Keratinocyte (primary cell): ENCODE results near the gene PRSS23. TPM values are rescaled to one million over a fixed set of nuclear protein-coding genes. Genes with fewer than 3 reads are reported as not detected.

ENCODE experiments used
- DNase-seq: peaks from one replicate; pipeline ENCODE4 v3.0.0-alpha.2; 2011; ENCODE audit warnings: low read depth, missing footprints, low spot score
- FAIRE-seq: peaks from 2 replicates; lab custom pipeline; 2011; peaks lifted over from hg19 to GRCh38; lab: Jason Lieb, UNC
- H2AFZ ChIP-seq: 2 replicates; pipeline ENCODE4 v1.6.0; 2012; ENCODE audit warnings: low read length, control low read depth, inconsistent platforms; ENCODE audit not compliant: control insufficient read depth
- H3K27ac ChIP-seq: 2 replicates; pipeline ENCODE4 v1.5.1; 2011; ENCODE audit warnings: low read length; ENCODE audit not compliant: control insufficient read depth, insufficient read depth
- H3K27me3 ChIP-seq: 3 replicates; pipeline ENCODE4 v1.6.0; 2011; ENCODE audit warnings: low read length; ENCODE audit not compliant: control insufficient read depth, insufficient read depth; ENCODE audit errors: extremely low read depth
- H3K36me3 ChIP-seq, 2 experiments: 2 replicates in 1 of 2; 3 replicates in 1 of 2; pipeline ENCODE4 v1.5.1; 2011; ENCODE audit warnings: low read length in 2 of 2, mild to moderate bottlenecking in 1 of 2; ENCODE audit not compliant: control insufficient read depth in 2 of 2, insufficient read depth in 2 of 2; ENCODE audit errors: extremely low read depth in 1 of 2
- H3K4me1 ChIP-seq: 3 replicates; pipeline ENCODE4 v1.5.1; 2011; ENCODE audit warnings: low read length; ENCODE audit not compliant: control insufficient read depth, insufficient read depth; ENCODE audit errors: extremely low read depth
- H3K4me2 ChIP-seq: 3 replicates; pipeline ENCODE4 v1.6.0; 2011; ENCODE audit warnings: low read depth, low read length; ENCODE audit not compliant: control insufficient read depth, insufficient read depth; ENCODE audit errors: extremely low read depth
- H3K4me3 ChIP-seq, 3 experiments: fragments of 200-600 bp in 1 of 3; sonication (generic) in 1 of 3; 2 replicates in 2 of 3; 3 replicates in 1 of 3; pipeline ENCODE4 v1.5.1; 2011 to 2016; ENCODE audit warnings: low read length in 3 of 3, mild to moderate bottlenecking in 3 of 3, control low read depth in 2 of 3, inconsistent platforms in 1 of 3, low read depth in 1 of 3, mixed read lengths in 1 of 3, mixed run types in 1 of 3, moderate library complexity in 1 of 3; ENCODE audit not compliant: control insufficient read depth in 2 of 3, insufficient read depth in 2 of 3; ENCODE audit errors: extremely low read depth in 1 of 3
- H3K79me2 ChIP-seq: 2 replicates; pipeline ENCODE4 v1.6.0; 2012; ENCODE audit warnings: low read length; ENCODE audit not compliant: control insufficient read depth, insufficient read depth
- H3K9ac ChIP-seq: 3 replicates; pipeline ENCODE4 v1.6.0; 2011; ENCODE audit warnings: low read length; ENCODE audit not compliant: control insufficient read depth, insufficient read depth; ENCODE audit errors: extremely low read depth
- H3K9me1 ChIP-seq: 3 replicates; pipeline ENCODE4 v1.6.0; 2011; ENCODE audit warnings: low read length; ENCODE audit not compliant: control insufficient read depth, insufficient read depth; ENCODE audit errors: extremely low read depth
- H3K9me3 ChIP-seq: 2 replicates; pipeline ENCODE4 v1.5.1; 2012; ENCODE audit warnings: low read depth, low read length; ENCODE audit not compliant: control insufficient read depth
- H4K20me1 ChIP-seq: 3 replicates; pipeline ENCODE4 v1.6.0; 2011; ENCODE audit warnings: low read length; ENCODE audit not compliant: control insufficient read depth, insufficient read depth; ENCODE audit errors: extremely low read depth
- CTCF ChIP-seq, 3 experiments: IDR thresholded peaks in 1 of 3; conservative IDR thresholded peaks in 1 of 3; optimal IDR thresholded peaks in 1 of 3; 2 replicates in 2 of 3; 3 replicates in 1 of 3; pipeline versions ENCODE3 to v1.5.1; 2011; ENCODE audit warnings: low read length in 3 of 3, mild to moderate bottlenecking in 3 of 3, moderate library complexity in 2 of 3, control low read depth in 1 of 3, inconsistent platforms in 1 of 3; ENCODE audit not compliant: insufficient read depth in 2 of 3; ENCODE audit errors: extremely low read depth in 1 of 3
- EZH2 ChIP-seq: IDR thresholded peaks from one replicate; pipeline ENCODE4 v1.6.1; 2012; ENCODE audit warnings: inconsistent platforms, mild to moderate bottlenecking, low read length, moderate library complexity
- dilution Hi-C: fragments of 300-500 bp; cut with MboI; formaldehyde crosslinking; loops from one replicate; pipeline ENCODE4 v1.7.0; 2020; ENCODE audit warnings: low sequenced_read_pairs; ENCODE audit not compliant: extremely low pct_ligation_motif_present
- polyA plus RNA-seq, 5 experiments: library from polyadenylated mRNA; depleted of rRNA in 3 of 5; stranded (reverse) in 3 of 5; stranded (forward) in 1 of 5; unstranded in 1 of 5; fragments of >200 nt; gene quantifications; 1 replicate in 1 of 5; 2 replicates in 3 of 5; 3 replicates in 1 of 5; pipeline versions ENCODE4 v1.2.1 to v1.2.3, GENCODE V29; 2011 to 2012; ENCODE audit warnings: missing spikeins in 2 of 5, low read depth in 1 of 5, low replicate concordance in 1 of 5

PRSS23 gene
- polyA plus RNA-seq, 1 donor (not counting 4 experiments of a cell fraction or from before 2014, with no cell fraction given) = 143 TPM

- peak overlapping the region; percentile 84 for H3K9ac ChIP-seq
- peaks cover 3 to 10% of the 10 kb centered on the region in 2 experiments for H3K36me3 ChIP-seq
- peak overlapping the region; percentile 77 to 82 (median 78) for H3K4me3 ChIP-seq
- H2AFZ ChIP-seq = no peak overlapping the region
- dilution Hi-C loops = no loop called here
- FAIRE-seq (peak; percentile 65), DNase-seq (no peak)
- H3K27ac ChIP-seq = peak overlapping the region; percentile 75
- no peaks in the 10 kb centered on the region for H3K9me1 ChIP-seq
- no peaks in the 10 kb centered on the region for H3K9me3 ChIP-seq
- peaks cover 46% of the 10 kb centered on the region for H3K4me1 ChIP-seq
- H3K4me2 ChIP-seq = peak overlapping the region; percentile 79
- H3K79me2 ChIP-seq = peaks cover 51% of the 10 kb centered on the region
- no peaks in the 10 kb centered on the region for H4K20me1 ChIP-seq
- TF ChIP-seq CTCF (optimal IDR thresholded peaks at IDR 0.05 in 1 of 3, IDR thresholded peaks at IDR 0.05 in 1 of 3, conservative IDR thresholded peaks at IDR 0.05 in 1 of 3; ENCODE audit: extremely low read depth in 1 of 3, insufficient read depth in 2 of 3, low read length in 3 of 3) (no peak), EZH2 (no peak)
- no peaks in the 10 kb centered on the region for H3K27me3 ChIP-seq
These were observed 1.0 kb downstream of the PRSS23 start for GRCh38 chr11:86801364-86801763.

GRCh38 chr11:86802146-86802545 is 1.8 kb downstream of the PRSS23 start:
- Histone ChIP-seq H3K4me1 (peaks cover 47% of the 10 kb centered on the region), H3K4me3 (peak overlapping the region; percentile 77 to 82 (median 78)), H3K4me2 (peak overlapping the region; percentile 79), H3K27ac (peak overlapping the region; percentile 75), H3K9me1 (no peaks in the 10 kb centered on the region), H2AFZ (no peak overlapping the region), H3K9me3 (no peaks in the 10 kb centered on the region), H4K20me1 (no peaks in the 10 kb centered on the region), H3K27me3 (no peaks in the 10 kb centered on the region), H3K9ac (peak overlapping the region; percentile 84), H3K79me2 (peaks cover 58% of the 10 kb centered on the region), H3K36me3 (peaks cover 3 to 15% of the 10 kb centered on the region in 2 experiments)
- no peak for DNase-seq
- TF ChIP-seq CTCF (optimal IDR thresholded peaks at IDR 0.05 in 1 of 3, IDR thresholded peaks at IDR 0.05 in 1 of 3, conservative IDR thresholded peaks at IDR 0.05 in 1 of 3; ENCODE audit: extremely low read depth in 1 of 3, insufficient read depth in 2 of 3, low read length in 3 of 3) (no peak), EZH2 (no peak)
- dilution Hi-C loops = no loop called here
- FAIRE-seq = no peak
